GM23338 (cell line): ENCODE measurements around the gene PPP4C. TPM values are rescaled to one million over a fixed set of nuclear protein-coding genes. Genes with fewer than 3 reads are reported as not detected.
A peak's percentile ranks its signal among the peaks of the same experiment; 100 is the strongest.

Experiments
- ATAC-seq: fragments of 200-7000 bp; cut with Tn5 transposase; 3 replicates; pipeline ENCODE4 v1.9.1; 2020
- DNase-seq: peaks from one replicate; pipeline ENCODE4 v3.0.0-alpha.2; 2015; ENCODE audit warnings: low spot score
- H2AFZ ChIP-seq: fragments of 200-600 bp; sonication (generic); 2 replicates; pipeline ENCODE4 v1.8.0; 2016; ENCODE audit warnings: antibody characterized with exemption, mild to moderate bottlenecking, moderate library complexity
- H3F3A ChIP-seq: fragments of 200-600 bp; sonication (generic); replicated peaks from 2 replicates; pipeline ENCODE4 v1.8.0; 2017; ENCODE audit warnings: antibody characterized with exemption, mixed run types, low read depth
- H3K27ac ChIP-seq: fragments of 200-600 bp; sonication (generic); 2 replicates; pipeline ENCODE4 v1.6.1; 2016; ENCODE audit warnings: low read depth
- H3K27me3 ChIP-seq: fragments of 200-600 bp; sonication (generic); 2 replicates; pipeline ENCODE4 v1.8.0; 2016; ENCODE audit warnings: mild to moderate bottlenecking, mixed run types, moderate library complexity; ENCODE audit not compliant: insufficient read depth
- H3K36me3 ChIP-seq: fragments of 200-600 bp; sonication (generic); 2 replicates; pipeline ENCODE4 v1.8.0; 2016; ENCODE audit warnings: mild to moderate bottlenecking; ENCODE audit not compliant: insufficient read depth
- H3K4me1 ChIP-seq: fragments of 200-600 bp; sonication (generic); 2 replicates; pipeline ENCODE4 v1.8.0; 2016; ENCODE audit warnings: mild to moderate bottlenecking, moderate library complexity; ENCODE audit not compliant: insufficient read depth
- H3K4me2 ChIP-seq: fragments of 200-600 bp; sonication (generic); 2 replicates; pipeline ENCODE4 v1.7.1; 2017; ENCODE audit warnings: mixed run types
- H3K4me3 ChIP-seq: fragments of 200-600 bp; sonication (generic); 2 replicates; pipeline ENCODE4 v1.6.1; 2016; ENCODE audit warnings: mixed run types
- H3K79me2 ChIP-seq: fragments of 200-600 bp; sonication (generic); replicated peaks from 2 replicates; pipeline ENCODE4 v1.8.0; 2017; ENCODE audit warnings: mild to moderate bottlenecking; ENCODE audit not compliant: insufficient read depth
- H3K9me2 ChIP-seq: fragments of 200-600 bp; sonication (generic); 2 replicates; pipeline ENCODE4 v1.8.0; 2017; ENCODE audit not compliant: insufficient read depth
- H4K20me1 ChIP-seq: fragments of 200-600 bp; sonication (generic); replicated peaks from 2 replicates; pipeline ENCODE4 v1.8.0; 2017; ENCODE audit warnings: mild to moderate bottlenecking; ENCODE audit not compliant: insufficient read depth
- H3K27ac Mint-ChIP-seq: 2 replicates; pipeline ENCODE4 v1.8.0; 2020; ENCODE audit warnings: inconsistent platforms, mild to moderate bottlenecking, moderate library complexity, mixed read lengths
- H3K27me3 Mint-ChIP-seq: 3 replicates; pipeline ENCODE4 v1.8.0; 2022; ENCODE audit warnings: low read depth, mild to moderate bottlenecking, moderate library complexity, mixed read lengths, inconsistent platforms; ENCODE audit not compliant: insufficient read depth, poor library complexity
- H3K36me3 Mint-ChIP-seq: 3 replicates; pipeline ENCODE4 v1.8.0; 2021; ENCODE audit warnings: low read depth, mild to moderate bottlenecking, inconsistent platforms, moderate library complexity, mixed read lengths
- H3K4me1 Mint-ChIP-seq: 3 replicates; pipeline ENCODE4 v1.8.0; 2020; ENCODE audit warnings: mild to moderate bottlenecking, inconsistent platforms, mixed read lengths
- H3K4me3 Mint-ChIP-seq: 3 replicates; pipeline ENCODE4 v1.8.0; 2021; ENCODE audit warnings: moderate library complexity, mild to moderate bottlenecking, inconsistent platforms, mixed read lengths
- H3K9me3 Mint-ChIP-seq: 3 replicates; pipeline ENCODE4 v1.8.0; 2020; ENCODE audit warnings: moderate library complexity, mild to moderate bottlenecking, inconsistent platforms, mixed read lengths
- CTCF ChIP-seq, 2 experiments: fragments of 200-600 bp in 1 of 2; sonication (generic) in 1 of 2; conservative IDR thresholded peaks; 2 replicates each; pipeline versions ENCODE4 v1.5.1 to v1.6.1; 2016 to 2017; ENCODE audit warnings: antibody characterized with exemption in 2 of 2, low read depth in 2 of 2, mild to moderate bottlenecking in 2 of 2, moderate library complexity in 1 of 2
- EZH2phosphoT487 ChIP-seq: fragments of 200-600 bp; sonication (generic); IDR thresholded peaks from one replicate; pipeline ENCODE4 v1.8.1; 2018; ENCODE audit warnings: antibody characterized with exemption; ENCODE audit not compliant: unreplicated experiment
- JUNB ChIP-seq: IDR thresholded peaks from one replicate; pipeline ENCODE4 v1.6.1; 2016; ENCODE audit warnings: antibody characterized with exemption; ENCODE audit not compliant: unreplicated experiment
- POLR2AphosphoS5 ChIP-seq: IDR thresholded peaks from 2 replicates; pipeline ENCODE4 v1.6.1; 2016; ENCODE audit warnings: antibody characterized with exemption, low read depth
- ZNF462 ChIP-seq: fragments of 250-450 bp; sonication (Bioruptor Pico); IDR thresholded peaks from 2 replicates; pipeline ENCODE4 v1.5.0; 2020; ENCODE audit warnings: mild to moderate bottlenecking, moderate library complexity
- polyA plus RNA-seq: library from polyadenylated mRNA; unstranded; fragments of >200 nt; fragmentation: Nextera tagmentation; extraction: Ambion mirVana; gene quantifications from 2 replicates; pipeline ENCODE4 v1.2.1, GENCODE V29; 2016
- total RNA-seq: library from RNA; depleted of rRNA; stranded (reverse); fragments of >200 nt; shearing (Covaris generic); gene quantifications from 2 replicates; pipeline ENCODE4 v1.2.3, GENCODE V29; 2014

Gene PPP4C
- total and polyA plus RNA-seq, 2 experiments from 2014 or later, result 120 to 170 TPM

GRCh38 chr16:30054959-30055553, 20.7 kb upstream of the PPP4C start:
- Mint-ChIP-seq H3K4me1 (peaks cover 14% of the 10 kb centered on the region), H3K4me3 (peak overlapping the region; percentile 61; the same call in 2 of the 3 replicates), H3K9me3 (no peaks in the 10 kb centered on the region), H3K27me3 (peaks cover 21% of the 10 kb centered on the region), H3K27ac (no peak overlapping the region), H3K36me3 (no peaks in the 10 kb centered on the region)
- H2AFZ ChIP-seq, result no peak overlapping the region; the same call in 1 of the 2 replicates
- peaks cover 8% of the 10 kb centered on the region for H3F3A ChIP-seq
- H3K4me1 ChIP-seq, result peaks cover 6% of the 10 kb centered on the region; the same call in 1 of the 2 replicates
- H4K20me1 ChIP-seq, result no peaks in the 10 kb centered on the region
- peak overlapping the region; percentile 26; the same call in 1 of the 2 replicates for H3K4me2 ChIP-seq
- no peak overlapping the region for H3K4me3 ChIP-seq
- H3K79me2 ChIP-seq, result no peaks in the 10 kb centered on the region
- no peaks in the 10 kb centered on the region for H3K9me2 ChIP-seq
- H3K36me3 ChIP-seq, result no peaks in the 10 kb centered on the region
- DNase-seq (peak; percentile 88), ATAC-seq (peak; percentile 94)
- no peak overlapping the region for H3K27ac ChIP-seq
- TF ChIP-seq CTCF (conservative IDR thresholded peaks at IDR 0.05; ENCODE audit: low read depth in 2 of 2) (peak; percentile 68 to 88), JUNB (no peak), POLR2AphosphoS5 (no peak), EZH2phosphoT487 (no peak), ZNF462 (CRISPR knock-in tag) (no peak)
- H3K27me3 ChIP-seq, result 0 out of 2 replicates have a peak, but pooled peaks cover 6% of the 10 kb centered on the region
